Endothelial cell of umbilical vein (primary cell): ENCODE data around the gene NT5DC1. TPM values are rescaled to one million over a fixed set of nuclear protein-coding genes. Genes with fewer than 3 reads are reported as not detected.

Experiments
- BruUV-seq: library from RNA; stranded (reverse); fragments of 400-500 nt; replicated peaks from 2 replicates; lab custom pipeline; 2021; lab: Mats Ljungman, UMichigan
- CTCF ChIA-PET: fragments of 300-600, 350-600 bp; sonication (Branson Sonifier 250); formaldehyde crosslinking; loops from one replicate; lab custom pipeline; 2021; ENCODE audit warnings: antibody characterized with exemption, inconsistent platforms; lab: Charles Lee
- POLR2A ChIA-PET: fragments of 300-600, 350-600 bp; sonication (Branson Sonifier 250); formaldehyde crosslinking; loops from one replicate; lab custom pipeline; 2021; ENCODE audit warnings: antibody characterized with exemption, inconsistent platforms; lab: Charles Lee
- DNase-seq: peaks from one replicate; pipeline ENCODE4 v3.0.0-alpha.2; 2011; ENCODE audit warnings: low read depth, low spot score
- FAIRE-seq: peaks from 2 replicates; lab custom pipeline; 2011; peaks lifted over from hg19 to GRCh38; lab: Jason Lieb, UNC
- H2AFZ ChIP-seq: 2 replicates; pipeline ENCODE4 v1.6.0; 2012; ENCODE audit warnings: low read depth, low read length, control low read depth, inconsistent platforms
- H3K27ac ChIP-seq: 2 replicates; pipeline ENCODE4 v1.5.1; 2011; ENCODE audit warnings: low read depth, mild to moderate bottlenecking, control low read depth, low read length, moderate library complexity; ENCODE audit not compliant: insufficient read depth
- H3K27me3 ChIP-seq, 2 experiments: 2 replicates each; pipeline versions ENCODE4 v1.6.0 to v1.6.1; 2011; ENCODE audit warnings: low read length in 2 of 2, mixed read lengths in 1 of 2; ENCODE audit not compliant: control insufficient read depth in 2 of 2, insufficient read depth in 2 of 2
- H3K36me3 ChIP-seq, 2 experiments: 2 replicates in 1 of 2; 3 replicates in 1 of 2; pipeline ENCODE4 v1.5.1; 2011; ENCODE audit warnings: low read length in 2 of 2, mild to moderate bottlenecking in 1 of 2, moderate library complexity in 1 of 2; ENCODE audit not compliant: control insufficient read depth in 2 of 2, insufficient read depth in 2 of 2; ENCODE audit errors: extremely low read depth in 1 of 2
- H3K4me1 ChIP-seq: 3 replicates; pipeline ENCODE4 v1.5.1; 2011; ENCODE audit warnings: mild to moderate bottlenecking, low read length; ENCODE audit not compliant: control insufficient read depth, insufficient read depth; ENCODE audit errors: extremely low read depth
- H3K4me2 ChIP-seq: 2 replicates; pipeline ENCODE4 v1.6.1; 2011; ENCODE audit warnings: low read length, control low read depth, mixed read lengths; ENCODE audit not compliant: insufficient read depth
- H3K4me3 ChIP-seq, 3 experiments: fragments of 200-600 bp in 1 of 3; sonication (generic), shearing (Covaris generic) in 1 of 3; replicated peaks in 1 of 3; 2 replicates each; pipeline ENCODE4 v1.5.1; 2011 to 2016; ENCODE audit warnings: control low read depth in 3 of 3, low read length in 3 of 3, mild to moderate bottlenecking in 2 of 3, inconsistent platforms in 1 of 3, low read depth in 1 of 3, moderate library complexity in 1 of 3; ENCODE audit not compliant: insufficient read depth in 1 of 3
- H3K79me2 ChIP-seq: 2 replicates; pipeline ENCODE4 v1.6.0; 2012; ENCODE audit warnings: low read length, inconsistent platforms; ENCODE audit not compliant: control insufficient read depth, insufficient read depth
- H3K9ac ChIP-seq: replicated peaks from 2 replicates; pipeline ENCODE3; 2011; ENCODE audit warnings: low read length, control low read depth; ENCODE audit not compliant: insufficient read depth; ENCODE audit errors: extremely low read depth
- H3K9me1 ChIP-seq: replicated peaks from 3 replicates; pipeline ENCODE4 v1.6.0; 2011; ENCODE audit warnings: mild to moderate bottlenecking, low read length; ENCODE audit not compliant: control insufficient read depth, insufficient read depth; ENCODE audit errors: extremely low read depth
- H3K9me3 ChIP-seq: replicated peaks from 2 replicates; pipeline ENCODE4 v1.5.1; 2012; ENCODE audit warnings: low read length, inconsistent platforms; ENCODE audit not compliant: control insufficient read depth, insufficient read depth
- H4K20me1 ChIP-seq: replicated peaks from 2 replicates; pipeline ENCODE3; 2011; ENCODE audit warnings: mild to moderate bottlenecking, low read length; ENCODE audit not compliant: control insufficient read depth, insufficient read depth; ENCODE audit errors: extremely low read depth
- EZH2 ChIP-seq: IDR thresholded peaks from 2 replicates; pipeline ENCODE4 v1.6.1; 2012; ENCODE audit warnings: borderline replicate concordance, low read depth, mild to moderate bottlenecking, moderate library complexity, low read length, inconsistent platforms; ENCODE audit not compliant: severe bottlenecking
- FOS ChIP-seq: IDR thresholded peaks from 2 replicates; pipeline ENCODE4 v1.6.1; 2011; ENCODE audit warnings: mild to moderate bottlenecking, low read length, moderate library complexity, borderline replicate concordance; ENCODE audit not compliant: insufficient read depth
- GATA2 ChIP-seq: IDR thresholded peaks from 2 replicates; pipeline ENCODE4 v1.7.0; 2011; ENCODE audit warnings: low read depth, mild to moderate bottlenecking, moderate library complexity, mixed read lengths, low read length; ENCODE audit not compliant: insufficient read length, insufficient read depth
- JUN ChIP-seq: IDR thresholded peaks from 2 replicates; pipeline ENCODE4 v1.6.1; 2011; ENCODE audit warnings: borderline replicate concordance, low read depth; ENCODE audit not compliant: insufficient read length, insufficient read depth
- MYC ChIP-seq: IDR thresholded peaks from one replicate; pipeline ENCODE4 v1.6.1; 2011; ENCODE audit warnings: mild to moderate bottlenecking, low read depth, low read length
- POLR2A ChIP-seq: IDR thresholded peaks from 2 replicates; pipeline ENCODE4 v1.6.1; 2012; ENCODE audit warnings: low read depth, mild to moderate bottlenecking, control low read depth, low read length
- POLR2AphosphoS5 ChIP-seq: IDR thresholded peaks from 2 replicates; pipeline ENCODE4 v1.6.1; 2012; ENCODE audit warnings: low read depth, mild to moderate bottlenecking, control low read depth, low read length, moderate library complexity; ENCODE audit not compliant: insufficient read depth
- dilution Hi-C: fragments of 300-500 bp; cut with MboI; formaldehyde crosslinking; loops from one replicate; pipeline ENCODE4 v1.15.0; 2019; ENCODE audit warnings: low sequenced_read_pairs; ENCODE audit not compliant: extremely low pct_ligation_motif_present
- intact Hi-C: fragments of 100-400 bp; cut with micrococcal nuclease; formaldehyde crosslinking; loops from one replicate; pipeline ENCODE4 v1.10.0; 2022
- polyA plus RNA-seq, 4 experiments: library from polyadenylated mRNA; depleted of rRNA in 3 of 4; stranded (reverse) in 3 of 4; unstranded in 1 of 4; fragments of >200 nt; gene quantifications; 2 replicates each; pipeline versions ENCODE4 v1.2.1 to v1.2.3, GENCODE V29; 2011 to 2012; ENCODE audit warnings: missing spikeins in 1 of 4
- total RNA-seq: library from RNA; stranded (reverse); gene quantifications from 2 replicates; pipeline ENCODE4 v1.2.3, GENCODE V29; 2021
- TF ChIP-seq, protein P1 (sequence below), 2 donors: IDR thresholded peaks; 1 replicate in 1 of 2; 2 replicates in 1 of 2; pipeline ENCODE4 v1.5.1; 2011; ENCODE audit warnings: low read length in 2 of 2, mild to moderate bottlenecking in 2 of 2, moderate library complexity in 2 of 2, control low read depth in 1 of 2, inconsistent platforms in 1 of 2, low read depth in 1 of 2; ENCODE audit not compliant: insufficient read depth in 1 of 2; ENCODE audit errors: extremely low read depth in 1 of 2
- TF ChIP-seq, protein P2 (sequence below): IDR thresholded peaks from 2 replicates; pipeline ENCODE4 v1.6.1; 2011; ENCODE audit not compliant: insufficient read depth, insufficient read length

NT5DC1 gene
- total and polyA plus RNA-seq, 2 donors (not counting 3 experiments of a cell fraction or from before 2014, with no cell fraction given), result 11.3 to 24.3 TPM

DNA sequence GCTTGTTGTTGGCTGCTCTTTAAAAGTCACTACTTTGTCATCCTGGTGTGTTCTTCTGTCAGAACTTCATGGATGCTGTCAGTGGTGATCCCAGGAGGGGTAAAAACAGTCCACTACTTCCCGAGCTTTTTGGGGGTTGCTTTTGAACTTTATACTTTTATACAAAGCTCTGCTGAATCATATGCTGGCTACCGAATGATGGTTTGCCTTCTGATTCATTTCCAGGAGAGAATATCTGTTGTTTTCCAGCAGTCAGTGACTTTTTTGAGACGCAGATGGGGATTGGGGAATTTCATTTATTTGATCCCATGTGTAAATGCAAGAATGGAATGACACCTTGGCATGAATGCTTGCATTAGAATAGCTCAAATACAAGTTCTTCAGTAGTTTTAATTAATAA lies 58.0 kb downstream of the NT5DC1 start:
- Histone ChIP-seq H3K79me2 (no peaks in the 10 kb centered on the region), H4K20me1 (no peaks in the 10 kb centered on the region), H3K9me3 (no peaks in the 10 kb centered on the region), H3K27me3 (no peaks in the 10 kb centered on the region), H3K36me3 (no peaks in the 10 kb centered on the region), H3K27ac (no peak overlapping the region), H3K4me2 (no peak overlapping the region), H3K4me3 (no peak overlapping the region), H3K4me1 (no peaks in the 10 kb centered on the region), H2AFZ (no peak overlapping the region), H3K9ac (no peak overlapping the region), H3K9me1 (no peaks in the 10 kb centered on the region)
- no peak for DNase-seq
- ChIA-PET CTCF (interaction anchor here (0.7 to 1.3 kb wide), 2 partner anchors 13 to 59 kb away, joined by 4 to 5 read pairs; no protein-coding TSS in a partner anchor), POLR2A (no interaction called here)
- TF ChIP-seq, protein P1, sequence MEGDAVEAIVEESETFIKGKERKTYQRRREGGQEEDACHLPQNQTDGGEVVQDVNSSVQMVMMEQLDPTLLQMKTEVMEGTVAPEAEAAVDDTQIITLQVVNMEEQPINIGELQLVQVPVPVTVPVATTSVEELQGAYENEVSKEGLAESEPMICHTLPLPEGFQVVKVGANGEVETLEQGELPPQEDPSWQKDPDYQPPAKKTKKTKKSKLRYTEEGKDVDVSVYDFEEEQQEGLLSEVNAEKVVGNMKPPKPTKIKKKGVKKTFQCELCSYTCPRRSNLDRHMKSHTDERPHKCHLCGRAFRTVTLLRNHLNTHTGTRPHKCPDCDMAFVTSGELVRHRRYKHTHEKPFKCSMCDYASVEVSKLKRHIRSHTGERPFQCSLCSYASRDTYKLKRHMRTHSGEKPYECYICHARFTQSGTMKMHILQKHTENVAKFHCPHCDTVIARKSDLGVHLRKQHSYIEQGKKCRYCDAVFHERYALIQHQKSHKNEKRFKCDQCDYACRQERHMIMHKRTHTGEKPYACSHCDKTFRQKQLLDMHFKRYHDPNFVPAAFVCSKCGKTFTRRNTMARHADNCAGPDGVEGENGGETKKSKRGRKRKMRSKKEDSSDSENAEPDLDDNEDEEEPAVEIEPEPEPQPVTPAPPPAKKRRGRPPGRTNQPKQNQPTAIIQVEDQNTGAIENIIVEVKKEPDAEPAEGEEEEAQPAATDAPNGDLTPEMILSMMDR (IDR thresholded peaks at IDR 0.05; ENCODE audit: extremely low read depth in 1 of 2, insufficient read depth in 1 of 2, low read depth in 1 of 2, low read length in 2 of 2), result no peak
- TF ChIP-seq FOS (no peak), EZH2 (no peak), POLR2A (no peak), GATA2 (no peak), JUN (no peak), MYC (no peak), POLR2AphosphoS5 (no peak)
- TF ChIP-seq, protein P2, sequence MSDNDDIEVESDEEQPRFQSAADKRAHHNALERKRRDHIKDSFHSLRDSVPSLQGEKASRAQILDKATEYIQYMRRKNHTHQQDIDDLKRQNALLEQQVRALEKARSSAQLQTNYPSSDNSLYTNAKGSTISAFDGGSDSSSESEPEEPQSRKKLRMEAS, result no peak
- FAIRE-seq, result no peak
- intact Hi-C loops, result no loop called here
- BruUV-seq, result no TSS peak
- dilution Hi-C loops, result no loop called here
